Left lobe of liver (tissue), 2 donors: Measurements from ENCODE around the gene BMPR1A. TPM values are rescaled to one million over a fixed set of nuclear protein-coding genes. Genes with fewer than 3 reads are reported as not detected.
"Not testable (repeated sequence)": the region's sequence is repeated elsewhere in the genome, so short reads cannot be mapped to it uniquely, and the experiment has no call there.

Experiments used
- ATAC-seq: fragments of 200-7000 bp; cut with Tn5 transposase; one replicate; pipeline ENCODE4 v1.9.1; 2020; ENCODE audit warnings: mild to moderate bottlenecking, moderate library complexity
- DNase-seq: peaks from one replicate; pipeline ENCODE4 v3.0.0-alpha.2; 2020; ENCODE audit warnings: low spot score
- total RNA-seq: library from RNA; stranded (reverse); gene quantifications from one replicate; pipeline ENCODE4 v1.2.1, GENCODE V29; 2021
- donor health status: DM: no; HTN: no; CAD: no; lungs with moderate emphysema.
- donor health status: DM: no; HTN: yes; CAD: no.

BMPR1A gene
- total RNA-seq, 1 donor from 2014 or later = 12.6 TPM

GRCh38 chr10:86936661-86937501, 180.5 kb downstream of the BMPR1A start:
- DNase-seq (peak; percentile 55), ATAC-seq (no peak)

GRCh38 chr10:86937502-86938154, 181.2 kb downstream of the BMPR1A start:
- no peak for ATAC-seq
- DNase-seq = peak; percentile 30

- DNase-seq = peak; percentile 40
These were observed 181.8 kb downstream of the BMPR1A start for GRCh38 chr10:86938260-86938659.

GRCh38 chr10:86940076-86940475, 183.7 kb downstream of the BMPR1A start:
- not testable (repeated sequence) for ATAC-seq
- DNase-seq = peak; percentile 42

More at GRCh38 chr10:86938260-86938659, 181.8 kb downstream of the BMPR1A start:
- no peak for ATAC-seq

GRCh38 chr10:86940677-86941076, 184.3 kb downstream of the BMPR1A start:
- ATAC-seq = no peak
- peak; percentile 42 for DNase-seq

- ATAC-seq = no peak
These were observed 185.0 kb downstream of the BMPR1A start for GRCh38 chr10:86941426-86941825.

GRCh38 chr10:86941991-86942421, 185.6 kb downstream of the BMPR1A start:
- DNase-seq (peak; percentile 46), ATAC-seq (peak; percentile 17)

More at GRCh38 chr10:86941426-86941825, 185.0 kb downstream of the BMPR1A start:
- DNase-seq = no peak

- DNase-seq (peak; percentile 45), ATAC-seq (no peak)
These were observed 186.3 kb downstream of the BMPR1A start for GRCh38 chr10:86942441-86943315.

GRCh38 chr10:86943316-86944030, 187.1 kb downstream of the BMPR1A start:
- DNase-seq (peak; percentile 93), ATAC-seq (peak; percentile 77)

GRCh38 chr10:86944031-86944419, 187.6 kb downstream of the BMPR1A start:
- DNase-seq = peak; percentile 54

GRCh38 chr10:86944471-86944870, 188.1 kb downstream of the BMPR1A start:
- DNase-seq = no peak
- no peak for ATAC-seq

More at GRCh38 chr10:86944031-86944419, 187.6 kb downstream of the BMPR1A start:
- ATAC-seq = peak; percentile 39

- ATAC-seq (no peak), DNase-seq (peak; percentile 29)
These were observed 188.5 kb downstream of the BMPR1A start for GRCh38 chr10:86944907-86945306.

GRCh38 chr10:86945361-86946212, 189.2 kb downstream of the BMPR1A start:
- DNase-seq (peak; percentile 42), ATAC-seq (no peak)

- DNase-seq (peak; percentile 48), ATAC-seq (no peak)
These were observed 190.1 kb downstream of the BMPR1A start for GRCh38 chr10:86946213-86947155.

- peak; percentile 31 for DNase-seq
These were observed 191.4 kb downstream of the BMPR1A start for GRCh38 chr10:86947806-86948205.

GRCh38 chr10:86950349-86950748, 193.9 kb downstream of the BMPR1A start:
- DNase-seq (no peak), ATAC-seq (no peak)

More at GRCh38 chr10:86947806-86948205, 191.4 kb downstream of the BMPR1A start:
- ATAC-seq = not testable (repeated sequence)

- ATAC-seq (no peak), DNase-seq (no peak)
These were observed 194.9 kb downstream of the BMPR1A start for GRCh38 chr10:86951184-86951761.

GRCh38 chr10:86952106-86952505, 195.7 kb downstream of the BMPR1A start:
- ATAC-seq (no peak), DNase-seq (no peak)
